Activated T-helper 1 cell treated with anti-CD3 and anti-CD28 coated beads, Interleukin-12 subunit alpha, Interleukin-12 subunit beta, Interleukin-2, Interleukin-4 antibody, amounts not matched to agents 30 ng/mL and 10 ng/mL and 1 ng/mL, durations not matched to agents 14 hours and 24 hours and 36 hours (primary cell): ENCODE data around the gene LIG3. TPM values are rescaled to one million over a fixed set of nuclear protein-coding genes. Genes with fewer than 3 reads are reported as not detected.

Experiments used
- DNase-seq: peaks from one replicate; pipeline ENCODE4 v3.0.0; 2021; ENCODE audit warnings: low spot score
- H3K27ac Mint-ChIP-seq: one replicate; pipeline ENCODE4 v1.8.0; 2021; ENCODE audit warnings: mild to moderate bottlenecking, mixed read lengths
- H3K27me3 Mint-ChIP-seq: one replicate; pipeline ENCODE4 v1.8.0; 2022; ENCODE audit warnings: mild to moderate bottlenecking, moderate library complexity, mixed read lengths; ENCODE audit not compliant: insufficient read depth
- H3K36me3 Mint-ChIP-seq: one replicate; pipeline ENCODE4 v1.8.0; 2021; ENCODE audit warnings: low read depth, mixed read lengths
- H3K4me1 Mint-ChIP-seq: one replicate; pipeline ENCODE4 v1.8.0; 2021; ENCODE audit warnings: low read depth, mixed read lengths
- H3K4me3 Mint-ChIP-seq: one replicate; pipeline ENCODE4 v1.8.0; 2021; ENCODE audit warnings: mild to moderate bottlenecking, moderate library complexity, mixed read lengths
- H3K9me3 Mint-ChIP-seq: one replicate; pipeline ENCODE4 v1.8.0; 2021; ENCODE audit warnings: mixed read lengths
- intact Hi-C: fragments of 100-400 bp; cut with micrococcal nuclease; formaldehyde crosslinking; loops from one replicate; pipeline ENCODE4 v1.15.1; 2024
- total RNA-seq: library from RNA; stranded (reverse); gene quantifications from 2 replicates; pipeline ENCODE4 v1.2.3, GENCODE V29; 2022

The LIG3 gene
- total RNA-seq, 1 donor from 2014 or later: 75.2 TPM

DNA sequence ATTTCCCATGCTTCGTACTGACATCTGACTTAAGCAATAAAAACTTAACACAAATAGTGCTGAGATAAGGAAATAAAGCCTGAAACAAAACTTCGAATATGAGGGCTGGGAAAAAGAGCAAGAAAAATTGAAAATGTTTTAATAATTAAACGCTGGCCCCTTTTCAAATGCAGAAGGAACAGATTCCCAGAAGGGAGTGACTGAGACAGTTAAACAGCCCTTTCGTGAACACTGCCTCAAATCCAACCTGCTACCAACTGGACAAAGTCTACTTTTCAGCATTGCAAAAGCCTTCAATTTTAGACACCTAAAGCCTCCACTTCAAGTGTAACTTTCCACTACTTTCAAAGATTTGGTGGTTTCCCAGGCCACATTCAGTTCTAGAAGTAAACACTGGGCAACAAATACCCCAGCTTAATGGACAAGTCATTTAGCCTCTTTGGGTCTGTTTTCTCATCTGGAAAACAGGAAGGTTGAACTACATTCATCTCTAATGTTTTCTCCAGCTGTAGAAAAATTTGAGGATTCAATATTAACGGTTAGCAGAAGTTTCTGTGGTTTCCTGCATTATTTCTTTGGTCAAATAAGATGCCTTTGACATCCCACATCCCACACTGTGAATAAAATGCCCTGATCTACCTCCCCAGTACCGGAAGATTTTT is 71.4 kb downstream of the LIG3 start:
- peaks cover 68% of the 10 kb centered on the region for H3K4me1 Mint-ChIP-seq
- intact Hi-C loops: loop anchor here (1.0 kb wide), 3 partner anchors 12 to 38 kb away; partner anchors contain the start of gene RFFL

DNA sequence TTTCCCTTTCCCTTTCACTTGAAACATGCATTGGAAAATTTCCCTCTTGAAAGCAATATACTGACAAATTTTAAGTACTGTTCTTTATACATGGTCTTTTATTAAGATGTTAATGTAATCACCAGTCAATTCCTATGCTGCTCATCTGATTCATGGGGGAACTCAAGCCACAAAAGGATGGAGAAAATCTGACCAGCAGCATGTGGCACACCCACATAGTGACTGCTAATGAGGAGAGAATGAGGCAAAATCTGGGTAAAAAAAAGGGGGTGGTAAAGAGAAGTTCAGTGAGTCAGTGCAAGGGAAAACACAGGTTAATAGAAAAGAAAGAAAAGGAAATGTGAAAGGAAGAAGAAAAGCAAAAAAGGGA is 71.9 kb downstream of the LIG3 start:
- Mint-ChIP-seq H3K4me3 (peak overlapping the region; percentile 74), H3K9me3 (no peaks in the 10 kb centered on the region), H3K27me3 (no peaks in the 10 kb centered on the region), H3K36me3 (peaks cover 26% of the 10 kb centered on the region), H3K4me1 (peaks cover 64% of the 10 kb centered on the region), H3K27ac (peak overlapping the region; percentile 93)
- no peak for DNase-seq
- intact Hi-C loops: no loop called here

More for the DNA sequence above, 71.4 kb downstream of the LIG3 start:
- DNase-seq: no peak
- Mint-ChIP-seq H3K36me3 (peaks cover 26% of the 10 kb centered on the region), H3K9me3 (no peaks in the 10 kb centered on the region), H3K4me3 (peak overlapping the region; percentile 74), H3K27me3 (no peaks in the 10 kb centered on the region), H3K27ac (peak overlapping the region; percentile 93)

DNA sequence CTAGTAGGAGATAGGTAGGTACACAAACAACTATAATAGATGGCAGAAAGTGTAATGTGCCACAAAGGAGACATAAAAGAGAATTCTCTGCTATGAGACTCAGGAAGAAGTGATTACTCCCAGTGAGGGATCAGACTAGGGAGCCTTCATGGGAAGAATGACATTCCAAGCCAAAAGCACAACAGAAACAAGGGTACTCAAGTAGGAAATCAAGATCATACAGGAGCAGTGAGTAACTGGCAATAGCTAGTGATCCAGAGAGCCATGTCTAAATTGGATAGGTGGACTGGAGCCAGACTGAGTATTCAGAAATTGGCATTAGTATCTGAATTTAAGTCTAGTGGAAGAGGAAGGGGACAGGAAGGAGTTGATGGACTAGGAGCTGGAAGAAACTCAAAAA is 72.5 kb downstream of the LIG3 start:
- peaks cover 69% of the 10 kb centered on the region for H3K4me1 Mint-ChIP-seq
- no peaks in the 10 kb centered on the region for H3K27me3 Mint-ChIP-seq
- peak overlapping the region; percentile 93 for H3K27ac Mint-ChIP-seq
- intact Hi-C loops: no loop called here
- H3K36me3 Mint-ChIP-seq: peaks cover 30% of the 10 kb centered on the region
- no peaks in the 10 kb centered on the region for H3K9me3 Mint-ChIP-seq
- DNase-seq: no peak
- H3K4me3 Mint-ChIP-seq: peak overlapping the region; percentile 74

GRCh38 chr17:35053204-35053603 is 72.9 kb downstream of the LIG3 start:
- Mint-ChIP-seq H3K36me3 (peaks cover 31% of the 10 kb centered on the region), H3K4me1 (peaks cover 73% of the 10 kb centered on the region), H3K4me3 (no peak overlapping the region), H3K27me3 (no peaks in the 10 kb centered on the region), H3K27ac (no peak overlapping the region), H3K9me3 (no peaks in the 10 kb centered on the region)
- no peak for DNase-seq
- intact Hi-C loops: no loop called here

- Mint-ChIP-seq H3K36me3 (peaks cover 38% of the 10 kb centered on the region), H3K27me3 (no peaks in the 10 kb centered on the region), H3K4me1 (peaks cover 68% of the 10 kb centered on the region), H3K4me3 (no peak overlapping the region), H3K9me3 (no peaks in the 10 kb centered on the region), H3K27ac (peak overlapping the region; percentile 51)
- DNase-seq: no peak
- intact Hi-C loops: no loop called here
Measured at GRCh38 chr17:35056013-35056412, 75.7 kb downstream of the LIG3 start.

- Mint-ChIP-seq H3K9me3 (no peaks in the 10 kb centered on the region), H3K27ac (no peak overlapping the region), H3K4me1 (peaks cover 59% of the 10 kb centered on the region), H3K36me3 (peaks cover 42% of the 10 kb centered on the region), H3K4me3 (no peak overlapping the region), H3K27me3 (no peaks in the 10 kb centered on the region)
- no peak for DNase-seq
- intact Hi-C loops: no loop called here
Measured at GRCh38 chr17:35057332-35057915, 77.1 kb downstream of the LIG3 start.

Other genes with a start within 250 kb of the LIG3 start
- 0.96 and 1.0 TPM in 2 replicates for gene CCT6B, start 19.1 kb upstream of the LIG3 start, total RNA-seq
- 28.0 and 29.7 TPM in 2 replicates for gene ZNF830, start 19.0 kb upstream of the LIG3 start, total RNA-seq
- 28.1 and 28.2 TPM in 2 replicates for gene RFFL, start 83.2 kb downstream of the LIG3 start, total RNA-seq
- 29.8 and 34.9 TPM in 2 replicates for gene RAD51D, start 139.3 kb downstream of the LIG3 start, total RNA-seq
- gene FNDC8, start 141.1 kb downstream of the LIG3 start, total RNA-seq: not detected in 2 replicates
- gene NLE1, start 161.8 kb downstream of the LIG3 start, total RNA-seq: 51.1 and 54.4 TPM in 2 replicates
- gene UNC45B, start 167.3 kb downstream of the LIG3 start, total RNA-seq: not detected in 2 replicates
- gene SLC35G3, start 213.9 kb downstream of the LIG3 start, total RNA-seq: not detected in 2 replicates